Adipocyte (in vitro differentiated cells): Measurements from ENCODE around the gene TRMT1.

Experiments
- DNase-seq: peaks from one replicate; pipeline ENCODE4 v3.0.0-alpha.2; 2015; ENCODE audit warnings: low read depth
- H3K27me3 ChIP-seq: replicated peaks from 2 replicates; pipeline ENCODE4 v1.7.0; 2013; ENCODE audit warnings: mild to moderate bottlenecking, low read length, moderate library complexity; ENCODE audit not compliant: control insufficient read depth, insufficient read depth
- H3K36me3 ChIP-seq: 2 replicates; pipeline ENCODE4 v1.7.0; 2013; ENCODE audit warnings: low read length, mild to moderate bottlenecking, moderate library complexity; ENCODE audit not compliant: control insufficient read depth, insufficient read depth, severe bottlenecking
- H3K4me1 ChIP-seq: 2 replicates; pipeline ENCODE4 v1.7.0; 2013; ENCODE audit warnings: mild to moderate bottlenecking, low read length, moderate library complexity; ENCODE audit not compliant: control insufficient read depth, insufficient read depth
- H3K4me3 ChIP-seq: 2 replicates; pipeline ENCODE4 v1.7.0; 2013; ENCODE audit warnings: mild to moderate bottlenecking, low read length, moderate library complexity
- H3K9ac ChIP-seq: 2 replicates; pipeline ENCODE4 v1.7.0; 2013; ENCODE audit warnings: mild to moderate bottlenecking, low read length, moderate library complexity
- H3K9me3 ChIP-seq: 2 replicates; pipeline ENCODE4 v1.7.0; 2013; ENCODE audit warnings: mild to moderate bottlenecking, low read length, moderate library complexity; ENCODE audit not compliant: control insufficient read depth

TRMT1 gene

GRCh38 chr19:13154911-13155471 is 38.5 kb upstream of the TRMT1 start:
- peak overlapping the region; percentile 88 for H3K4me3 ChIP-seq
- peak; percentile 74 for DNase-seq
- peak overlapping the region; percentile 95 for H3K9ac ChIP-seq
- no peaks in the 10 kb centered on the region for H3K36me3 ChIP-seq
- H3K27me3 ChIP-seq, result no peaks in the 10 kb centered on the region
- no peaks in the 10 kb centered on the region for H3K9me3 ChIP-seq
- peaks cover 20% of the 10 kb centered on the region for H3K4me1 ChIP-seq

GRCh38 chr19:13154241-13154778 is 37.8 kb upstream of the TRMT1 start:
- H3K9me3 ChIP-seq, result no peaks in the 10 kb centered on the region

DNA sequence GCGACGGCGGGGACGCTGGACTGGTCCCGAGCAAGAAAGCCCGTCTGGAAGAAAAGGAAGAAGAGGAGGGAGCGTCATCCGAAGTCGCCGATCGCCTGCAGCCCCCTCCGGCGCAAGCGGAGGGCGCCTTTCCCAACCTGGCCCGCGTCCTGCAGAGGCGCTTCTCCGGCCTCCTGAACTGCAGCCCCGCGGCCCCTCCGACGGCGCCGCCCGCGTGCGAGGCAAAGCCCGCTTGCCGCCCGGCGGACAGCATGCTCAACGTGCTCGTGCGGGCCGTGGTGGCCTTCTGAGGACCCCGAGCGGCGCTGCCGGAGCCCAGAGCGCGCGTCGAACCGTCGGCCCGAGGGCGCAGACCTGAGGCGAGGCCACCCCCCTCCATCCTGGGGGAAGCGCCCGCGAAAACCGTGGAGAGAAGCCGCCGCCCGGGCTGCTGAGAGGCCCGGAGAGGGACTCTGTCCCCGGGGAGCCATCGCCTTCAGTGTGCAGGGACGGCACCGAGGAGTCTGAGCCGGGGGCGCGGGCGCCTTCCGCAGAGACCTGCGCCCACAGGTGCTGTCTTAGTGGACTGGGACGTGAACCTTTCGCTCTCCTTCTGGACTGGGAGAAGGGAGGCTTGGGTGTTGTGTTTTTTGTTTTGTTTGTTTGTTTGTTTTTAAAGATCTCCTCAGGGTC is 37.2 kb upstream of the TRMT1 start:
- Histone ChIP-seq H3K9me3 (no peaks in the 10 kb centered on the region), H3K4me1 (peaks cover 27% of the 10 kb centered on the region), H3K27me3 (no peaks in the 10 kb centered on the region), H3K4me3 (peak overlapping the region; percentile 88), H3K9ac (peak overlapping the region; percentile 95), H3K36me3 (no peaks in the 10 kb centered on the region)
- DNase-seq, result peak; percentile 47

More at GRCh38 chr19:13154241-13154778, 37.8 kb upstream of the TRMT1 start:
- Histone ChIP-seq H3K36me3 (no peaks in the 10 kb centered on the region), H3K4me3 (peak overlapping the region; percentile 88), H3K27me3 (no peaks in the 10 kb centered on the region), H3K9ac (peak overlapping the region; percentile 95), H3K4me1 (peaks cover 22% of the 10 kb centered on the region)
- DNase-seq, result peak; percentile 97

- Histone ChIP-seq H3K36me3 (no peaks in the 10 kb centered on the region), H3K4me3 (peak overlapping the region; percentile 88), H3K4me1 (peaks cover 29% of the 10 kb centered on the region), H3K27me3 (no peaks in the 10 kb centered on the region), H3K9me3 (no peaks in the 10 kb centered on the region), H3K9ac (peak overlapping the region; percentile 95)
- DNase-seq, result peak; percentile 97
Observed at GRCh38 chr19:13152974-13153568, 36.5 kb upstream of the TRMT1 start.

DNA sequence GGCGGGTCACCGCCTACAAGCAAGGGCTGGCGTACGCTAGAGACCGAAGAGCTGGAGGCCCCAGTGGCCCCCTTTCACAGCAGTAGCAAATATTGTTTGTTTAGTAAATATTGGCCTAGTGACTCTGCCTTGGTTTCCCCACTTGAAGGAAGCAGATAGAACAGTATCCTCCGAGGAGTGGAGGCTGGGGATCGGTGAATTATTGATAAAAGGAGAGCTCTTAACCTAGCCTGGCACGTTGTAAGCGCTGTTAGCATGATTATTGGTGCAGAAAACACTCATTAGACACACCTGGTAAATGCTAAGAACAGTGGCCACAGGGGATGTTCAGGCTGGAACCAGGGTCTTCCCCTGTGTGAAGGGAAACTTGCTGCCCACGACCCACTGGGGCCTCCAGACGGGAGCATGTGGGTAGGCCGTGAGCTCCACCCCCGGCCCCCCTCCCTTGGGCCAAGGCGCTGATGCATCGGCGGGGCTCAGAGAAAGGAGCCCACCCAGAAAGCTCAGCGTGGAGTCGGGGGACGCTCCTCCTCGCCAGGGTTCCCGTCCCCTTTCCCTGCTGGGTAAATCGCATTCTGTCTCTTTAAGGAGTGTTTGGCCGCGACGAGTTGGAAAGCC is 35.9 kb upstream of the TRMT1 start:
- H3K9me3 ChIP-seq, result no peaks in the 10 kb centered on the region
- no peak for DNase-seq
- H3K4me3 ChIP-seq, result peak overlapping the region; percentile 88

GRCh38 chr19:13151605-13152355 is 35.2 kb upstream of the TRMT1 start:
- H3K9me3 ChIP-seq, result no peaks in the 10 kb centered on the region
- H3K4me1 ChIP-seq, result peaks cover 31% of the 10 kb centered on the region
- no peaks in the 10 kb centered on the region for H3K36me3 ChIP-seq
- H3K27me3 ChIP-seq, result no peaks in the 10 kb centered on the region
- peak; percentile 98 for DNase-seq
- peak overlapping the region; percentile 100 for H3K9ac ChIP-seq
- H3K4me3 ChIP-seq, result peak overlapping the region; percentile 100

More for the DNA sequence above, 35.9 kb upstream of the TRMT1 start:
- Histone ChIP-seq H3K9ac (peak overlapping the region; percentile 95), H3K4me1 (peaks cover 29% of the 10 kb centered on the region), H3K36me3 (no peaks in the 10 kb centered on the region), H3K27me3 (no peaks in the 10 kb centered on the region)

GRCh38 chr19:13150931-13151604 is 34.5 kb upstream of the TRMT1 start:
- Histone ChIP-seq H3K27me3 (no peaks in the 10 kb centered on the region), H3K36me3 (no peaks in the 10 kb centered on the region), H3K4me1 (peaks cover 26% of the 10 kb centered on the region), H3K9me3 (no peaks in the 10 kb centered on the region), H3K4me3 (peak overlapping the region; percentile 100), H3K9ac (peak overlapping the region; percentile 100)
- peak; percentile 32 for DNase-seq

GRCh38 chr19:13150187-13150930 is 33.8 kb upstream of the TRMT1 start, which contains the start of the genes IER2 and STX10:
Gene IER2 (plus strand): TSS chr19:13150411. CDS start chr19:13153187, 2,776 bp downstream.
Gene STX10 (minus strand): TSS chr19:13150375. CDS start chr19:13150173, 202 bp downstream.
- DNase-seq, result peak; percentile 98
- peaks cover 21% of the 10 kb centered on the region for H3K4me1 ChIP-seq
- H3K4me3 ChIP-seq, result peak within 1 kb of the TSS; percentile 100
- no peaks in the 10 kb centered on the region for H3K9me3 ChIP-seq
- H3K36me3 ChIP-seq, result no peaks in the 10 kb centered on the region
- H3K27me3 ChIP-seq, result no peaks in the 10 kb centered on the region
- H3K9ac ChIP-seq, result peak within 1 kb of the TSS; percentile 100

GRCh38 chr19:13149628-13150186 is 33.2 kb upstream of the TRMT1 start:
- peak; percentile 67 for DNase-seq
- no peaks in the 10 kb centered on the region for H3K27me3 ChIP-seq

More at GRCh38 chr19:13149628-13150186, 33.2 kb upstream of the TRMT1 start:
- no peaks in the 10 kb centered on the region for H3K9me3 ChIP-seq
- peaks cover 16% of the 10 kb centered on the region for H3K4me1 ChIP-seq
- peak overlapping the region; percentile 100 for H3K4me3 ChIP-seq
- peak overlapping the region; percentile 100 for H3K9ac ChIP-seq
- H3K36me3 ChIP-seq, result peaks cover 2% of the 10 kb centered on the region
